IPS-18a (cell line): Measurements from ENCODE around the gene CECR2.

Experiments used
- H3K27ac ChIP-seq: one replicate; pipeline ENCODE4 v1.5.1; 2013; ENCODE audit warnings: low read length
- H3K27me3 ChIP-seq: one replicate; pipeline ENCODE4 v1.6.1; 2013; ENCODE audit warnings: mild to moderate bottlenecking, low read length; ENCODE audit not compliant: control insufficient read depth, insufficient read depth
- H3K36me3 ChIP-seq: one replicate; pipeline ENCODE4 v1.6.1; 2013; ENCODE audit warnings: low read depth, low read length; ENCODE audit not compliant: control insufficient read depth
- H3K4me1 ChIP-seq: one replicate; pipeline ENCODE4 v1.6.1; 2013; ENCODE audit warnings: low read depth, low read length; ENCODE audit not compliant: control insufficient read depth
- H3K4me3 ChIP-seq: one replicate; pipeline ENCODE4 v1.5.1; 2013; ENCODE audit warnings: low read length
- H3K9ac ChIP-seq: one replicate; pipeline ENCODE4 v1.6.1; 2013; ENCODE audit warnings: mild to moderate bottlenecking, low read length, moderate library complexity
- H3K9me3 ChIP-seq: one replicate; pipeline ENCODE4 v1.6.1; 2013; ENCODE audit warnings: low read depth, low read length; ENCODE audit not compliant: control insufficient read depth

The CECR2 gene

DNA sequence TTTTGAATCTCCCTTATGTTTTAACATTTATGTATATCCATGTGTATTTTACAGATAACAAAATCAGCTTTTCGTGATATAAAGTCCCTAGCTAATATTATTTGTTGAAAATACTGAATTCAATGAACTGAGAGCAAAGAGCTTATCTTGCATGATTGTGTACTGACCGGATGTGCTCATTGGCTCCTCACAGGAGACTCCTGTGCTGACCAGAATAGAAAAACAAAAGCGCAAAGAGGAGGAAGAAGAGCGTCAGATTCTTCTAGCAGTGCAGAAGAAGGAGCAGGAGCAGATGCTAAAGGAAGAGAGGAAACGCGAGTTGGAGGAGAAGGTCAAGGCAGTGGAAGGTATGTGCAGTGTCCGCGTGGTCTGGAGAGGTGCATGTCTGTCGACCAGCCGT is 154.7 kb downstream of the CECR2 start:
- Histone ChIP-seq H3K27ac (no peak overlapping the region), H3K27me3 (no peaks in the 10 kb centered on the region), H3K4me1 (no peaks in the 10 kb centered on the region), H3K9ac (no peak overlapping the region), H3K4me3 (no peak overlapping the region), H3K36me3 (peaks cover 36% of the 10 kb centered on the region), H3K9me3 (no peaks in the 10 kb centered on the region)

DNA sequence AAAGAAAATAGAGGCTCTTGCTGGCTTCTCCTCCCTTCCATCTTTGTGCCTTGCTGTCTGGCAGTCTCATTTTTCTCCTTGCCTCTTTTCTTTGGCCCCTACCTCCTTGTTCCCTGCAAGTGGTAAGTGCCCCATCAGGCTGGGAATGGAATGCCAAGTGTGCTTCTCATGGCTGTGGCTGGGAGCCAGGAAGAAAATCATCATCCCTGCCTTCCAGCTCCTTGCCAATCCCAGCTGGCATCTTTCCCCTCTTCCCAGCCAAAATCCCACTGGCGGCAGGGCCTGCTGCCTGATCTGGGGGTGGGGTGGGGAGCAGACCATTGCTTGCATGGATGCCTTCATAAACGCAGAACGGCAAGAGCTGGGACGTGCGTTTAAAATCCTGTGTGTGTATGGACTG is 167.0 kb downstream of the CECR2 start:
- Histone ChIP-seq H3K27me3 (no peaks in the 10 kb centered on the region), H3K36me3 (peaks cover 46% of the 10 kb centered on the region), H3K27ac (no peak overlapping the region)

DNA sequence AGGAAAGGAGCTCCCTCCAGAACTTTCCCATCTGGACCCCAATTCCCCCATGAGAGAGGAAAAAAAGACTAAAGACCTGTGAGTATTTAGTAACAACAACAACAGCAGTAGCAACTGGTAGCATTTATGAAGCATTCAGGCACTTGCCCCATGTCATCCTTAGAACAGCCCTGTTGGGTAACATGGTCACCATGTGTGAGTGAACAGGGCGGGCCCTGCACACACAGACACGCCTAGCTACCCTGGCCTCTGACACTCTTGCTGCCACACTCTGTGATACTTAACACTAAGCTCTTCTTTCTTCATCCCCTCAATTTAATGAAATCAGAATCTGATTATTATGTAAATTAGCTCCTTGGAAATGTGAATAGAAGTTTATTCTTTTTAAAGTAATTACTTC is 167.9 kb downstream of the CECR2 start:
- Histone ChIP-seq H3K27ac (no peak overlapping the region), H3K9me3 (no peaks in the 10 kb centered on the region), H3K36me3 (peaks cover 54% of the 10 kb centered on the region), H3K4me3 (no peak overlapping the region), H3K9ac (no peak overlapping the region), H3K27me3 (no peaks in the 10 kb centered on the region), H3K4me1 (no peaks in the 10 kb centered on the region)

More for the DNA sequence above, 167.0 kb downstream of the CECR2 start:
- Histone ChIP-seq H3K9ac (no peak overlapping the region), H3K4me1 (no peaks in the 10 kb centered on the region), H3K9me3 (no peaks in the 10 kb centered on the region), H3K4me3 (no peak overlapping the region)

DNA sequence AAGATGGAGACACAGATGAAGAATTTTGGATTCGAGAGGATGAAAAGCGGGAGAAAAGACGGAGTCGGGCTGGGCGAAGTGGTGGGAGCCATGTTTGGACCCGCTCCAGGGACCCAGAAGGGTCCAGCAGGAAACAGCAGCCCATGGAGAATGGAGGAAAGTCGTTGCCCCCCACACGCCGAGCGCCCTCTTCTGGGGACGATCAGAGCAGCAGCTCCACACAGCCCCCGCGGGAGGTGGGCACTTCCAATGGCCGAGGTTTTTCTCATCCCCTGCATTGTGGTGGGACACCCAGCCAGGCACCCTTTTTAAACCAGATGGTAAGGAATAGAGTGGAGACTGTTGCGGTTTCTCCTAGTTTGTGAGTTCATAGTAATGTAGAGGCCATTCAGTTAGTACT is 171.2 kb downstream of the CECR2 start:
- no peaks in the 10 kb centered on the region for H3K27me3 ChIP-seq
- H3K9me3 ChIP-seq: no peaks in the 10 kb centered on the region
- no peaks in the 10 kb centered on the region for H3K4me1 ChIP-seq
- no peak overlapping the region for H3K27ac ChIP-seq
- peaks cover 79% of the 10 kb centered on the region for H3K36me3 ChIP-seq
- H3K9ac ChIP-seq: no peak overlapping the region
- no peak overlapping the region for H3K4me3 ChIP-seq

DNA sequence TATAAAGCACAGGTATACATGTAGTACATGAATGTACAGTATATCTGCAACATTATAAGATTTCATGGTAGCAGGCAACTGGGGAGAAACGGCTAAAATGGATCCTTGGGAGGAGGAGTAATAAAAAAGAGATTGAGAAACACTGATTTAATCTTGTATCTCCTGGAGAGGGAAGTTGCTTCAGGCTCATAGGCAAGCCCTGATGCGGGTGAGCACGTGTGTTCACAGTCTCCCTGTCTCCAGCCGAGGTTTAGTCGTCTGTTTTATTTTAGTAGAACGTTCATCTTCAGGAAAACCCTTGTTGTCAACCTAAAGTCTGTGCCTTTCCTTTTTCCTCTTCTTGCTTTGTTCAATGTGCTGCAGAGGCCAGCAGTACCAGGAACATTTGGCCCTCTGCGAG is 172.2 kb downstream of the CECR2 start:
- no peaks in the 10 kb centered on the region for H3K4me1 ChIP-seq
- no peak overlapping the region for H3K4me3 ChIP-seq
- H3K36me3 ChIP-seq: peaks cover 81% of the 10 kb centered on the region
- no peak overlapping the region for H3K9ac ChIP-seq
- H3K27ac ChIP-seq: no peak overlapping the region
- no peaks in the 10 kb centered on the region for H3K27me3 ChIP-seq
- no peaks in the 10 kb centered on the region for H3K9me3 ChIP-seq

DNA sequence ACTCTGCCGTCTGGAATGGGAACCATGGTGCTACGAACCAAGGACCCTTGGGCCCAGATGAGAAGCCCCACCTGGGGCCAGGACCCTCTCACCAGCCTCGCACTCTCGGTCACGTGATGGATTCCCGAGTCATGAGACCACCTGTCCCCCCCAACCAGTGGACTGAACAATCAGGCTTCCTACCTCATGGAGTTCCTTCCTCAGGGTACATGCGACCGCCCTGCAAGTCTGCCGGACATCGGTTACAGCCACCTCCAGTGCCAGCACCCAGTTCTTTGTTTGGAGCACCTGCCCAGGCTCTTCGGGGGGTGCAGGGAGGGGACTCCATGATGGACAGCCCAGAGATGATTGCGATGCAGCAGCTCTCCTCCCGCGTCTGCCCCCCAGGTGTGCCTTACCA is 173.2 kb downstream of the CECR2 start:
- H3K27me3 ChIP-seq: no peaks in the 10 kb centered on the region
- H3K9ac ChIP-seq: no peak overlapping the region
- H3K9me3 ChIP-seq: no peaks in the 10 kb centered on the region
- H3K4me1 ChIP-seq: no peaks in the 10 kb centered on the region
- H3K36me3 ChIP-seq: peaks cover 72% of the 10 kb centered on the region
- no peak overlapping the region for H3K4me3 ChIP-seq
- no peak overlapping the region for H3K27ac ChIP-seq

DNA sequence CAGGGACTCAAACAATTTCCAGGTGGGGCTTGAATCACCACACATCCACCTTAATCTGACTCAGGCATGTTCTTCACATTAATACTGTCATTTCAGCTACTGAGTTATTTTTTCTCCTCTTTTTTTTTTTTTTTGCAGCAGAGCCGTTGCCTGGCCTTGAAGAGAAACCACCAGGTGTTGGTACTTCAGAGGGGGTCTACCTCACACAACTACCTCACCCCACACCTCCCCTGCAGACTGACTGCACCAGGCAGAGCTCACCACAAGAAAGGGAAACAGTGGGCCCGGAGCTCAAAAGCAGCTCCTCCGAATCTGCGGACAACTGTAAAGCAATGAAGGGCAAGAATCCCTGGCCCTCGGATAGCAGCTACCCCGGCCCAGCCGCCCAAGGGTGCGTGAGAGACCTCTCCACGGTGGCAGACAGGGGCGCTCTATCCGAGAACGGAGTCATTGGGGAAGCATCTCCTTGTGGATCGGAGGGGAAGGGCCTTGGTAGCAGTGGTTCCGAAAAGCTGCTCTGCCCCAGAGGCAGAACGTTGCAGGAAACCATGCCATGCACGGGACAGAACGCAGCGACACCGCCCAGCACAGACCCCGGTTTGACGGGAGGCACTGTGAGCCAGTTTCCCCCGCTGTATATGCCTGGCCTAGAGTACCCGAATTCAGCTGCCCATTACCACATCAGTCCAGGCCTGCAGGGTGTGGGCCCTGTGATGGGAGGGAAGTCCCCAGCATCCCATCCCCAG is 178.9 kb downstream of the CECR2 start:
- Histone ChIP-seq H3K36me3 (peaks cover 73% of the 10 kb centered on the region), H3K27ac (no peak overlapping the region), H3K9me3 (no peaks in the 10 kb centered on the region), H3K4me3 (no peak overlapping the region), H3K27me3 (no peaks in the 10 kb centered on the region), H3K9ac (no peak overlapping the region), H3K4me1 (no peaks in the 10 kb centered on the region)

DNA sequence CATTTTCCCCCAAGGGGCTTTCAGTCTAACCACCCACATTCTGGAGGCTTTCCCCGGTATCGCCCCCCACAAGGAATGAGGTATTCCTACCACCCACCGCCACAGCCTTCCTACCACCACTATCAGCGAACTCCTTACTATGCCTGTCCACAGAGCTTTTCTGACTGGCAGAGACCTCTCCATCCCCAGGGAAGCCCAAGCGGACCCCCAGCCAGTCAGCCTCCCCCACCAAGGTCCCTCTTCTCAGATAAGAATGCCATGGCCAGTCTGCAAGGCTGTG is 179.4 kb downstream of the CECR2 start:
- Histone ChIP-seq H3K27me3 (no peaks in the 10 kb centered on the region), H3K4me1 (no peaks in the 10 kb centered on the region), H3K4me3 (no peak overlapping the region), H3K9ac (no peak overlapping the region), H3K9me3 (no peaks in the 10 kb centered on the region), H3K27ac (no peak overlapping the region), H3K36me3 (peaks cover 73% of the 10 kb centered on the region)

DNA sequence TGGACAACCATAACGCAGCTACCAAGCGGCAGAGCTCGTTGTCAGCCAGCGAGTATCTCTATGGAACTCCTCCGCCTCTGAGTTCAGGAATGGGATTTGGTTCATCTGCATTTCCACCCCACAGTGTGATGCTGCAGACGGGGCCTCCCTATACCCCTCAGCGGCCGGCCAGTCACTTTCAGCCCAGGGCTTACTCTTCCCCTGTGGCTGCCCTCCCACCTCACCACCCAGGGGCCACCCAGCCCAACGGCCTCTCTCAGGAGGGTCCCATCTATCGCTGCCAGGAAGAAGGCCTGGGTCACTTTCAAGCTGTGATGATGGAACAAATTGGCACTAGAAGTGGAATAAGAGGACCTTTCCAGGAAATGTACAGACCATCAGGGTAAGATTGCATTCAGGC is 179.9 kb downstream of the CECR2 start:
- H3K36me3 ChIP-seq: peaks cover 75% of the 10 kb centered on the region

DNA sequence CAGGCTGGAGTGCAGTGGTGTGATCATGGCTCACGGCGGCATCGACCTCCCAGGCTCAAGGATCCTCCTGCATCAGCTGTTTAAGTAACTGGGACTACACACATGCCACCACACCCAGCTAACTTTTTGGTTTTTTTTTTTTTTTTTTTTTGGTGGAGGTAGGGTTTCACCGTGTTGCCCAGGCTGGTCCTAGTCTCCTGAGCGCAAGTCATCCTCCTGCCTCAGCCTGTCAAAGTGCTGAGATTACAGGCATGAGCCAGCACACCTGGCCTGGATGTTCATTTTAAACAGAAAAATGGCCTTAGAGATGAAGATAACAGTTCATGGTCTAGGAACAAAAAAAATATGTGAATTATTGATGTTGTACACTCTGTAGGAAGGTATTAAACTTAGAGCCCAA is 180.4 kb downstream of the CECR2 start:
- Histone ChIP-seq H3K9ac (no peak overlapping the region), H3K36me3 (peaks cover 78% of the 10 kb centered on the region), H3K9me3 (no peaks in the 10 kb centered on the region), H3K27me3 (no peaks in the 10 kb centered on the region), H3K4me3 (no peak overlapping the region), H3K27ac (no peak overlapping the region), H3K4me1 (no peaks in the 10 kb centered on the region)

More for the DNA sequence above, 179.9 kb downstream of the CECR2 start:
- H3K9me3 ChIP-seq: no peaks in the 10 kb centered on the region
- no peak overlapping the region for H3K27ac ChIP-seq
- no peak overlapping the region for H3K9ac ChIP-seq
- H3K4me3 ChIP-seq: no peak overlapping the region
- H3K27me3 ChIP-seq: no peaks in the 10 kb centered on the region
- no peaks in the 10 kb centered on the region for H3K4me1 ChIP-seq

DNA sequence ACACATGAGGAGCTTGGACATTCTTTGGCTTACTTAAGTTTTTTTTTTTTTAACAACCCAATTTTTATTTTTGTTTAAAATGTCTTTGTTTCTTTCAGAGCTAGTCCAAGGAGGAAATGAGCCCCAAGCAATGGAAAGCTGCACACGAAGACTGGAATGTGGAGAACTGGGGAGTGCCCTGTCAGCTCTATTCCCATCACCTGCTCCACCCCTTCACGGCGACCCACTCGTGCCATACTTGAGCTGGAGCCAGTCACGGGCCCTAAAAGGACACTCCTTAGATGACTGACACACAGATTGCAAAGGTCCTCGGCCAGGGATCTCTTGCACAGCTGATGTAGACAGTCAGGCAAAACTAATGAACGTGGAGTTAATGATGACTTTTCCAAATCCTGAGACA is 183.5 kb downstream of the CECR2 start:
- H3K4me3 ChIP-seq: no peak overlapping the region
- no peak overlapping the region for H3K9ac ChIP-seq
- H3K4me1 ChIP-seq: no peaks in the 10 kb centered on the region
- H3K27me3 ChIP-seq: no peaks in the 10 kb centered on the region
- no peak overlapping the region for H3K27ac ChIP-seq
- H3K9me3 ChIP-seq: no peaks in the 10 kb centered on the region
- H3K36me3 ChIP-seq: peaks cover 84% of the 10 kb centered on the region

DNA sequence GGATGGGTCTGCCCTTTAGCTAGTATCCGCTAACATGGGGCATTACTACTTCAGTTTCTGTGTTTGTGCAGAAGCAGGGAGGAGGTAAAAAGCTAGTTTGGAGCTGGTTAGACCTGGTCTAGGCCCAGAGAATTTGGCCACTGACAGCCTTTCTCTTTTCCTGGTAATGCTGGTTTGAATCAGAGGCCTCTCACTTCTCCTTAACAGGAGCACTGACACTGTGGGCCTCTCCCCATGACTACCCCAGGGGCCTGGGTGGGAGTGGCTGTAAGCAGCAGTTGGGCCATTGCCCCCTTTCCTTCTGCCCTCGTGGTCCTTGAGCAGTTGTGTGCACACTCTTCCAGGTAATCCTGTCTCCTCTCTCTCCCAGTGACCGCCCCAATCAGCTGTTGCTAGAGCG is 185.6 kb downstream of the CECR2 start:
- no peaks in the 10 kb centered on the region for H3K27me3 ChIP-seq
- no peak overlapping the region for H3K9ac ChIP-seq
- no peak overlapping the region for H3K27ac ChIP-seq

More for the DNA sequence above, 185.6 kb downstream of the CECR2 start:
- no peak overlapping the region for H3K4me3 ChIP-seq
- no peaks in the 10 kb centered on the region for H3K4me1 ChIP-seq
- peaks cover 80% of the 10 kb centered on the region for H3K36me3 ChIP-seq
- no peaks in the 10 kb centered on the region for H3K9me3 ChIP-seq
